ENCODE data around the gene RPS16.

DNA sequence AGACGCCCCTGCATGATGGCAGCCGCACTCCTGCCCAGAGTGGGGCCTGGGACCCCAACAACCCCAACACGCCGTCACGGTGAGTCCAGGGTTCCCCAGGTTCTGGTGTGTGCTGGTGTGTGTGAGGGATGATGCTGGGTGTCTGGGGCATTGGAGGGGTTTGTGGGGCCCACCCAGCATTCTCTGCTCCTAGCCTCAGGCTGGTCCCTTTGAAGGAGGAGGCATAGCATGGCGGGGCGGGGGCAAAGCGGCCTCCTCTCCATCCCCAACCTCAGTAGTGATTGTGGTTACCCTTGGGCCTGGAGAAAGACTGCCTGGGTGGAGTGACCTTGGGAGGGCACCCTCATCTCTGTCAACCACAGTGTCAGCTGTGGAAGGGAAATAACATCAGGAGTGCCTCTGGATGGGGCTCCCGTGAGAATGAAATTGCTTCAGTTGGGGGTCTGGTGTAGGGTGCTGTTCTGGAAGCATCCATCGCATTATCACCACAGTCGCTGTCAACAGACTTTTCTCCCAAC, 37.8 kb upstream of the RPS16 start:
- TF ChIP-seq, protein P1, sequence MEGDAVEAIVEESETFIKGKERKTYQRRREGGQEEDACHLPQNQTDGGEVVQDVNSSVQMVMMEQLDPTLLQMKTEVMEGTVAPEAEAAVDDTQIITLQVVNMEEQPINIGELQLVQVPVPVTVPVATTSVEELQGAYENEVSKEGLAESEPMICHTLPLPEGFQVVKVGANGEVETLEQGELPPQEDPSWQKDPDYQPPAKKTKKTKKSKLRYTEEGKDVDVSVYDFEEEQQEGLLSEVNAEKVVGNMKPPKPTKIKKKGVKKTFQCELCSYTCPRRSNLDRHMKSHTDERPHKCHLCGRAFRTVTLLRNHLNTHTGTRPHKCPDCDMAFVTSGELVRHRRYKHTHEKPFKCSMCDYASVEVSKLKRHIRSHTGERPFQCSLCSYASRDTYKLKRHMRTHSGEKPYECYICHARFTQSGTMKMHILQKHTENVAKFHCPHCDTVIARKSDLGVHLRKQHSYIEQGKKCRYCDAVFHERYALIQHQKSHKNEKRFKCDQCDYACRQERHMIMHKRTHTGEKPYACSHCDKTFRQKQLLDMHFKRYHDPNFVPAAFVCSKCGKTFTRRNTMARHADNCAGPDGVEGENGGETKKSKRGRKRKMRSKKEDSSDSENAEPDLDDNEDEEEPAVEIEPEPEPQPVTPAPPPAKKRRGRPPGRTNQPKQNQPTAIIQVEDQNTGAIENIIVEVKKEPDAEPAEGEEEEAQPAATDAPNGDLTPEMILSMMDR (CRISPR knock-in tag; IDR thresholded peaks at IDR 0.05): no peak
- no peak for TF ChIP-seq RAD21 (CRISPR knock-in tag; IDR thresholded peaks at IDR 0.05)
- no peak for TF ChIP-seq POLR2A (IDR thresholded peaks at IDR 0.05; ENCODE audit: insufficient read depth in 1 of 2, low read depth in 2 of 2, low read length in 2 of 2)
- no peak for TF ChIP-seq ZBTB26 (CRISPR knock-in tag; IDR thresholded peaks at IDR 0.05; ENCODE audit: borderline replicate concordance)
- TF ChIP-seq ZNF556 (CRISPR knock-in tag; IDR thresholded peaks at IDR 0.05; ENCODE audit: borderline replicate concordance): no peak
- TF ChIP-seq, protein P2, sequence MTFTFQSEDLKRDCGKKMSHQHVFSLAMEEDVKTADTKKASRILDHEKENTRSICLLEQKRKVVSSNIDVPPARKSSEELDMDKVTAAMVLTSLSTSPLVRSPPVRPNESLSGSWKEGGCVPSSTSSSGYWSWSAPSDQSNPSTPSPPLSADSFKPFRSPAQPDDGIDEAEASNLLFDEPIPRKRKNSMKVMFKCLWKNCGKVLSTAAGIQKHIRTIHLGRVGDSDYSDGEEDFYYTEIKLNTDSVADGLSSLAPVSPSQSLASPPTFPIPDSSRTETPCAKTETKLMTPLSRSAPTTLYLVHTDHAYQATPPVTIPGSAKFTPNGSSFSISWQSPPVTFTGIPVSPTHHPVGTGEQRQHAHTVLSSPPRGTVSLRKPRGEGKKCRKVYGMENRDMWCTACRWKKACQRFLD (CRISPR knock-in tag; IDR thresholded peaks at IDR 0.05; ENCODE audit: borderline replicate concordance): no peak
- no peak for TF ChIP-seq MXD1 (CRISPR knock-in tag; IDR thresholded peaks at IDR 0.05)
- no peak for TF ChIP-seq KLF13 (CRISPR knock-in tag; IDR thresholded peaks at IDR 0.05)
- no peak for TF ChIP-seq JUN (CRISPR knock-in tag; IDR thresholded peaks at IDR 0.05)
- TF ChIP-seq TP53 (CRISPR knock-in tag; conservative IDR thresholded peaks at IDR 0.05): no peak
- TF ChIP-seq ZNF629 (CRISPR knock-in tag; conservative IDR thresholded peaks at IDR 0.05): no peak
- no peak for TF ChIP-seq ZNF225 (CRISPR knock-in tag; IDR thresholded peaks at IDR 0.05)

Measured in HepG2 (cell line).